Left ventricle myocardium inferior (tissue), 1 donor: Measurements from ENCODE around the gene SGCD. TPM values are rescaled to one million over a fixed set of nuclear protein-coding genes. Genes with fewer than 3 reads are reported as not detected.

Experiments
- DNase-seq: peaks from one replicate; pipeline ENCODE4 v3.0.0-alpha.2; 2020
- H3K27ac ChIP-seq: fragments of 200-600 bp; replicated peaks from 2 replicates; pipeline ENCODE4 v1.8.0; 2021
- H3K27me3 ChIP-seq: fragments of 200-600 bp; 2 replicates; pipeline ENCODE4 v1.8.0; 2021; ENCODE audit warnings: low read depth
- H3K36me3 ChIP-seq: fragments of 200-600 bp; 2 replicates; pipeline ENCODE4 v1.8.0; 2021
- H3K4me1 ChIP-seq: fragments of 200-600 bp; 2 replicates; pipeline ENCODE4 v1.8.0; 2021
- H3K4me3 ChIP-seq: fragments of 200-600 bp; 2 replicates; pipeline ENCODE4 v1.8.0; 2021; ENCODE audit warnings: mild to moderate bottlenecking, moderate library complexity
- H3K9me3 ChIP-seq: fragments of 200-600 bp; replicated peaks from 2 replicates; pipeline ENCODE4 v1.8.0; 2021
- CTCF ChIP-seq: fragments of 200-600 bp; IDR thresholded peaks from 2 replicates; pipeline ENCODE4 v1.8.0; 2021; ENCODE audit warnings: antibody characterized with exemption, mild to moderate bottlenecking, borderline replicate concordance
- intact Hi-C: fragments of 100-400 bp; cut with micrococcal nuclease; formaldehyde crosslinking; loops from one replicate; pipeline ENCODE4 v1.11.0; 2022
- total RNA-seq: library from RNA; stranded (reverse); fragmentation: NEBNext Ultra II Directional; extraction: Animal tissue kit (Norgen Biotek cat#: 25700); gene quantifications from one replicate; pipeline ENCODE4 v1.2.1, GENCODE V29; 2021
- donor health status: DM: no; HTN: yes; CAD: no; lungs with severe emphysema.

SGCD gene
- total RNA-seq, 1 donor from 2014 or later = 98.7 TPM

- intact Hi-C loops = no loop called here
- Histone ChIP-seq H3K9me3 (no peaks in the 10 kb centered on the region), H3K27ac (peak overlapping the region; percentile 75), H3K4me1 (peaks cover 54% of the 10 kb centered on the region), H3K27me3 (no peaks in the 10 kb centered on the region), H3K4me3 (no peak overlapping the region), H3K36me3 (no peaks in the 10 kb centered on the region)
- TF ChIP-seq CTCF = no peak
- no peak for DNase-seq
Observed at GRCh38 chr5:156476678-156477077, 149.7 kb downstream of the SGCD start.

GRCh38 chr5:156477196-156477595, 150.2 kb downstream of the SGCD start:
- Histone ChIP-seq H3K27me3 (no peaks in the 10 kb centered on the region), H3K36me3 (no peaks in the 10 kb centered on the region), H3K4me3 (no peak overlapping the region), H3K4me1 (peaks cover 59% of the 10 kb centered on the region), H3K27ac (peak overlapping the region; percentile 75), H3K9me3 (no peaks in the 10 kb centered on the region)
- no peak for DNase-seq
- TF ChIP-seq CTCF = no peak
- intact Hi-C loops = no loop called here

GRCh38 chr5:156479849-156480248, 152.9 kb downstream of the SGCD start:
- peaks cover 55% of the 10 kb centered on the region for H3K4me1 ChIP-seq
- no peaks in the 10 kb centered on the region for H3K9me3 ChIP-seq
- no peak for DNase-seq
- TF ChIP-seq CTCF = no peak
- intact Hi-C loops = no loop called here
- H3K27ac ChIP-seq = no peak overlapping the region
- H3K27me3 ChIP-seq = no peaks in the 10 kb centered on the region
- H3K36me3 ChIP-seq = no peaks in the 10 kb centered on the region
- H3K4me3 ChIP-seq = no peak overlapping the region

- peaks cover 36% of the 10 kb centered on the region for H3K4me1 ChIP-seq
- no peak for TF ChIP-seq CTCF
- intact Hi-C loops = no loop called here
- no peaks in the 10 kb centered on the region for H3K27me3 ChIP-seq
- no peaks in the 10 kb centered on the region for H3K36me3 ChIP-seq
- no peak for DNase-seq
- H3K4me3 ChIP-seq = no peak overlapping the region
- no peaks in the 10 kb centered on the region for H3K9me3 ChIP-seq
- H3K27ac ChIP-seq = no peak overlapping the region
Observed at GRCh38 chr5:156481741-156482140, 154.8 kb downstream of the SGCD start.

GRCh38 chr5:156482818-156483217, 155.9 kb downstream of the SGCD start:
- peaks cover 27% of the 10 kb centered on the region for H3K4me1 ChIP-seq
- H3K4me3 ChIP-seq = no peak overlapping the region
- intact Hi-C loops = no loop called here
- no peak for TF ChIP-seq CTCF
- H3K36me3 ChIP-seq = no peaks in the 10 kb centered on the region
- H3K27ac ChIP-seq = no peak overlapping the region
- no peak for DNase-seq
- H3K9me3 ChIP-seq = peaks cover 9% of the 10 kb centered on the region
- H3K27me3 ChIP-seq = no peaks in the 10 kb centered on the region
